K562 (cell line): ENCODE results near the gene ZIC2. TPM values are rescaled to one million over a fixed set of nuclear protein-coding genes. Genes with fewer than 3 reads are reported as not detected.

Experiments
- ATAC-seq: fragments of 200-7000 bp; cut with Tn5 transposase; 3 replicates; pipeline ENCODE4 v1.9.1; 2020; ENCODE audit warnings: moderate library complexity
- BruUV-seq: library from RNA; stranded (reverse); fragments of 400-500 nt; replicated peaks from 2 replicates; lab custom pipeline; 2021; lab: Mats Ljungman, UMichigan
- CTCF ChIA-PET: fragments of 300-600 bp; formaldehyde crosslinking; extraction: SDS; loops from one replicate; lab custom pipeline; 2021; ENCODE audit warnings: low intra/inter-chr PET ratio; lab: Yijun Ruan, JAX
- POLR2A ChIA-PET: fragments of 300-600, 350-650 bp; sonication (Branson Sonifier 250); formaldehyde crosslinking; extraction: SDS; loops from one replicate; lab custom pipeline; 2021; ENCODE audit warnings: antibody characterized with exemption, inconsistent platforms; lab: Yijun Ruan, JAX
- DNase-seq, 4 experiments: peaks; one replicate each; pipeline versions ENCODE4 v3.0.0 to v3.0.0-alpha.2; 2011 to 2018; ENCODE audit warnings: low spot score in 3 of 4, mixed read lengths in 3 of 4; ENCODE audit errors: extremely low read depth in 1 of 4
- FAIRE-seq: peaks from 2 replicates; lab custom pipeline; 2011; peaks lifted over from hg19 to GRCh38; lab: Jason Lieb, UNC
- H2AFZ ChIP-seq: 2 replicates; pipeline ENCODE4 v1.6.0; 2011; ENCODE audit warnings: low read depth, low read length, control low read depth, inconsistent platforms
- H3K27ac ChIP-seq: fragments of 200-600 bp; 3 replicates; pipeline ENCODE4 v1.8.0; 2011; ENCODE audit warnings: low read depth, mild to moderate bottlenecking, control low read depth, inconsistent platforms, low read length, moderate library complexity, mixed read lengths; ENCODE audit errors: extremely low read depth
- H3K27me3 ChIP-seq, 2 experiments: fragments of 300-600 bp in 1 of 2; 2 replicates in 1 of 2; 3 replicates in 1 of 2; pipeline versions ENCODE4 v1.6.0 to v1.8.0; 2011; ENCODE audit warnings: inconsistent platforms in 2 of 2, low read length in 2 of 2, mild to moderate bottlenecking in 1 of 2, mixed read lengths in 1 of 2, moderate library complexity in 1 of 2; ENCODE audit not compliant: control insufficient read depth in 2 of 2, insufficient read depth in 2 of 2
- H3K36me3 ChIP-seq: fragments of 300-600 bp; 3 replicates; pipeline ENCODE4 v1.8.0; 2011; ENCODE audit warnings: mild to moderate bottlenecking, low read length, inconsistent platforms; ENCODE audit not compliant: control insufficient read depth, insufficient read depth
- H3K4me1 ChIP-seq, 2 experiments: fragments of 200-600 bp in 1 of 2; replicated peaks in 1 of 2; 2 replicates in 1 of 2; 3 replicates in 1 of 2; pipeline versions ENCODE4 v1.5.1 to v1.8.0; 2011; ENCODE audit warnings: inconsistent platforms in 2 of 2, low read length in 2 of 2, mild to moderate bottlenecking in 1 of 2, mixed read lengths in 1 of 2, moderate library complexity in 1 of 2; ENCODE audit not compliant: control insufficient read depth in 2 of 2, insufficient read depth in 2 of 2
- H3K4me2 ChIP-seq: 2 replicates; pipeline ENCODE4 v1.6.1; 2011; ENCODE audit warnings: low read length, control low read depth, inconsistent platforms, mixed read lengths; ENCODE audit not compliant: insufficient read depth
- H3K4me3 ChIP-seq: fragments of 200-600 bp; sonication (generic), shearing (Covaris generic); 2 replicates; pipeline ENCODE4 v1.5.1; 2016; ENCODE audit warnings: control low read depth, inconsistent platforms
- H3K79me2 ChIP-seq: fragments of 200-600 bp; 3 replicates; pipeline ENCODE4 v1.8.0; 2011; ENCODE audit warnings: low read length, inconsistent platforms; ENCODE audit not compliant: control insufficient read depth, insufficient read depth
- H3K9ac ChIP-seq, 2 experiments: 2 replicates each; pipeline versions ENCODE4 v1.6.0 to v1.6.1; 2011; ENCODE audit warnings: low read depth in 2 of 2, low read length in 2 of 2, control low read depth in 1 of 2, inconsistent platforms in 1 of 2, mild to moderate bottlenecking in 1 of 2, mixed read lengths in 1 of 2; ENCODE audit not compliant: insufficient read depth in 1 of 2
- H3K9me1 ChIP-seq: one replicate; pipeline ENCODE4 v1.6.0; 2011; ENCODE audit warnings: inconsistent platforms, mild to moderate bottlenecking, low read length, moderate library complexity; ENCODE audit not compliant: control insufficient read depth, insufficient read depth
- H3K9me3 ChIP-seq: replicated peaks from 2 replicates; pipeline ENCODE4 v1.5.1; 2011; ENCODE audit warnings: low read depth, low read length, inconsistent platforms; ENCODE audit not compliant: control insufficient read depth, insufficient read depth
- H4K20me1 ChIP-seq: replicated peaks from 2 replicates; pipeline ENCODE4 v1.6.1; 2011; ENCODE audit warnings: low read length, inconsistent platforms, mixed read lengths; ENCODE audit not compliant: control insufficient read depth, insufficient read depth
- EZH2 ChIP-seq: IDR thresholded peaks from 2 replicates; pipeline ENCODE4 v1.6.1; 2012; ENCODE audit warnings: low read depth, mild to moderate bottlenecking, inconsistent platforms, low read length, borderline replicate concordance
- FOXK2 ChIP-seq, 2 experiments: fragments of 450-650 bp; IDR thresholded peaks in 1 of 2; conservative IDR thresholded peaks in 1 of 2; 2 replicates each; pipeline ENCODE4 v1.6.1; 2016; ENCODE audit warnings: low read depth in 2 of 2, mild to moderate bottlenecking in 1 of 2
- LCOR ChIP-seq: sonication (generic); formaldehyde crosslinking; IDR thresholded peaks from 2 replicates; pipeline ENCODE4 v1.8.0; 2022; ENCODE audit warnings: mild to moderate bottlenecking, missing genetic modification reagents
- RBM14 ChIP-seq: fragments of 200-400 bp; formaldehyde crosslinking; IDR thresholded peaks from 2 replicates; pipeline ENCODE4 v1.6.1; 2018; ENCODE audit warnings: low read depth, mild to moderate bottlenecking, low read length, moderate library complexity, borderline replicate concordance; ENCODE audit not compliant: insufficient read depth
- THRAP3 ChIP-seq: fragments of 450-650 bp; IDR thresholded peaks from 2 replicates; pipeline ENCODE4 v1.6.1; 2016; ENCODE audit warnings: mild to moderate bottlenecking, inconsistent platforms, borderline replicate concordance
- TRIM24 ChIP-seq, 2 experiments: fragments of 450-650 bp; IDR thresholded peaks; 2 replicates each; pipeline ENCODE4 v1.6.1; 2016
- XRCC3 ChIP-seq: fragments of 450-650 bp; IDR thresholded peaks from 2 replicates; pipeline ENCODE4 v1.6.1; 2017; ENCODE audit warnings: mild to moderate bottlenecking, moderate library complexity
- YBX1 ChIP-seq: fragments of 450-650 bp; IDR thresholded peaks from 2 replicates; pipeline ENCODE4 v1.7.1; 2016; ENCODE audit warnings: mild to moderate bottlenecking
- ZBTB33 ChIP-seq: sonication (generic); formaldehyde crosslinking; IDR thresholded peaks from 2 replicates; pipeline ENCODE4 v1.8.1; 2023; ENCODE audit warnings: mild to moderate bottlenecking, missing genetic modification reagents
- ZNF282 ChIP-seq: sonication (generic); formaldehyde crosslinking; IDR thresholded peaks from 2 replicates; pipeline ENCODE4 v1.8.1; 2023; ENCODE audit warnings: missing genetic modification reagents
- WGBS: fragments of 100-300 bp; shearing (Covaris generic); methylation state at CpG from one replicate; pipeline ENCODE4 v1.1.6; 2016; ENCODE audit warnings: low coverage, mixed read lengths; ENCODE audit not compliant: insufficient coverage; ENCODE audit errors: missing lambda C conversion rate; 5-methylcytosine and 5-hydroxymethylcytosine counted together
- in situ Hi-C: fragments of 300-500 bp; cut with MboI; formaldehyde crosslinking; loops from 4 replicates; pipeline ENCODE4 v1.15.0; 2018; ENCODE audit warnings: inconsistent platforms, mixed read lengths
- intact Hi-C: fragments of 100-400 bp; cut with micrococcal nuclease; formaldehyde crosslinking; loops from 2 replicates; pipeline ENCODE4 v1.14.2; 2022
- polyA plus RNA-seq, 8 experiments: library from polyadenylated mRNA; depleted of rRNA in 4 of 8; stranded (reverse) in 5 of 8; unstranded in 3 of 8; fragments of >200 nt; fragmentation: Nextera tagmentation in 2 of 8; fragmentation: Illumina TruSeq in 1 of 8; extraction: Ambion mirVana in 2 of 8; extraction: Trizol in 1 of 8; gene quantifications; 2 replicates each; pipeline versions ENCODE4 v1.2.1 to v1.2.3, GENCODE V29; 2011 to 2014; ENCODE audit warnings: inconsistent platforms in 1 of 8, missing spikeins in 1 of 8
- total RNA-seq, 7 experiments: library from RNA; depleted of rRNA in 6 of 7; stranded (reverse); fragments of >200 nt in 6 of 7; fragmentation: Illumina TruSeq in 2 of 7; extraction: Trizol in 2 of 7; gene quantifications; 2 replicates each; pipeline versions ENCODE4 v1.2.1 to v1.2.3, GENCODE V29; 2011 to 2021; ENCODE audit warnings: low replicate concordance in 1 of 7

ZIC2 gene
- total and polyA plus RNA-seq, 9 of the 15 experiments (the other 6 are each of a cell fraction or from before 2014, with no cell fraction given): 1.8 to 18.0 (median 4.5) TPM

DNA sequence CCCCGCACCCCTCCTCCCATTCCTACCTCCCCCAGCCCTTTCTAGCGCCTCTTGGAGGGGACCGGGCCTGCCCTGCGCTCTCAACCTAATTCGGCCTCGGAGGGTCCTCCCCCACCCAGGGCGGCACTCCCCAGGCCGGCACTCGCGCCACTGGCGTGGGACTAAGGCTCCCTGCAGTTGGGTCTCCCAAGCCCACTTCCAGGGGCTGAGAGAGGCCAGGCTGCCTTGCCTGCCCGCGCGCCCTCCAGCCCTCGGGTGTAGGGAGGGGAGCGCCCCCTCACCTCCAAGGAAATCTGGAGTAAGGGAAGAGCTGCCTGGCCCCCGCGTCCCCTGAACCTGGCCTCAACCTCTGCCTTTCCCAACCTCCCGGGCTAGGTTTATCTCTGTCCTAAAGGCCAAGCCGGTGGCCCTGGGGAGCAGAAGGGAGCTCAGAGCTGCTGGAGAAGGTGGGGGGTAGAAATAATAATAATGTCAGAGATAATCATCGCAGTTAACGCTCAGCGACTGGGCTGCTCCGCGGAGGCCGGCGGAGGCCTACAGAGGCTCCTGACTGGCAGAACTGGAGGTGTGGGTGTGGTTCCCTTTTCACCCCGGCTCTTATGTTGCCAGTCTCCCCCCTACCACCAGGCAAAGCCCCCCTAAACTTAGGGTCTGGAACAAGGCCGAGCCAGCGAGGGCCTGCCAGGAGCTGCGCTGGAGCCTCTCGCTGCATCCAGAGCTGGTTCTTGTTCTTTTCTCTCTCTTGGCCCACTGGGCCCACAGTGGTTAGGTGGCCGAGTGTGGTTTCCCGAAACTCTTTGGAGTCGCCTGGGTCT is 9.6 kb downstream of the ZIC2 start (continued):
- TF ChIP-seq THRAP3: no peak
- no peak for TF ChIP-seq XRCC3
- no peak for TF ChIP-seq RBM14

DNA sequence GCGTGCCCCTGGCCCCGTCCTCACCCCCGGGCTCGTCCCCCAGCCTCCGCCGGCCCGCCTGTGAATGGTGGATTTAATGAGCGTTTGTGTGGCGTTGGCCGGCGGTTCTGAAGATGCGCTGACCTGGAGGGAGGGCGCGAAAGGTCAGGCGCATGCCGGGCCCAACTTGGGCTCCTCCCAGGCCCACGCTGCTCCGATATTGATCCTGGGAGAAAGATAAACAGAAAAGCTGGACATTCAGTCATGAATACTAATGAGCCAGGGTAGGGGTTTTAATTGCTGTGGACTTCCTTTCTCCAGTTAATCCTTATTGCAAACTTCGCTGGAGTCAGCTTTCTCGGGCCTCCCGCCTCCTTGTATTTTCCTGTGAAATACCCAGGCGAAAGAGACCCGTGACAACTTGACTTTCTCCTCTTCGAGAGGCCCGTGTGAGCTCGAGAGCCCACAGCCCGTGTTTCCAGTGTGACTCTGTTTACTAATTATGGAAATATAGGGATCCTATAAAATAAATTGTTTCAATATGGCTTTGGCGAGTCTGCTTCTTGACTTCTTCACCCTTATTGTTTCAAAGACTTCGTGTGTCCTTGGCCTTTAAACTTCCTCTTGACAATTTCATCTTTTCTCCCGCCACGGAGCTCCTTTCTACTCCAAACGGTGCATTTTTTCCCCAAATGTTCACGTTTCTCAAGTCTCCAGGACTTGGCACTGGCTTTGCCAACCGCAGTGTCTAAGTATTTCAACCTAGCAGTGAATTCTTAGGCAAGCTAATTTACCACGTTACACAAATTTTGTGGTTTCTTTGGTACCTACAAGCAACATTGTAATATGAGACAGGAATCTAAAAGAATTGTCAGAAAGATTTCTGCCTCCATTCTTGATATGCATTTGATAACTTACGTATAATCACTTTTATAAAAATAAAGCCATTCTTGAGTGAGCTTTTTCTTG is 10.5 kb downstream of the ZIC2 start:
- CTCF ChIA-PET: no interaction called here
- Histone ChIP-seq H3K27ac (no peak overlapping the region), H3K9ac (no peak overlapping the region), H3K9me1 (no peaks in the 10 kb centered on the region), H3K27me3 (peaks cover 3 to 8% of the 10 kb centered on the region in 2 experiments; a peak in 4 of 5 replicates), H3K9me3 (no peaks in the 10 kb centered on the region), H4K20me1 (no peaks in the 10 kb centered on the region), H3K4me2 (no peak overlapping the region), H3K4me1 (peaks cover 0 to 22% of the 10 kb centered on the region in 2 experiments; a peak in 2 of 5 replicates), H3K4me3 (no peak overlapping the region), H3K79me2 (no peaks in the 10 kb centered on the region), H3K36me3 (no peaks in the 10 kb centered on the region), H2AFZ (0 out of 2 replicates have a peak overlapping the region, but pooled peaks have one; percentile 9)
- intact Hi-C loops (no loop called here), in situ Hi-C loops (no loop called here)
- WGBS: 57% methylated on average over 16 of the region's 36 CpGs
- TF ChIP-seq YBX1 (no peak), ZBTB33 (CRISPR knock-in tag) (peak; percentile 42; the same call in 1 of the 2 replicates), EZH2 (no peak), LCOR (no peak), FOXK2 (conservative IDR thresholded peaks at IDR 0.05 in 1 of 2, IDR thresholded peaks at IDR 0.05 in 1 of 2; ENCODE audit: low read depth in 2 of 2) (no peak), ZNF282 (CRISPR knock-in tag) (no peak), TRIM24 (IDR thresholded peaks at IDR 0.05) (no peak)
- no TSS peak for BruUV-seq
- DNase-seq (no peak), FAIRE-seq (no peak), ATAC-seq (no peak)
- POLR2A ChIA-PET: interaction anchor here (1.3 kb wide), 1 partner anchor 10 kb away, joined by 6 read pairs; the partner anchor contains the start of gene ZIC2
